Skin of body (tissue), 3 donors: ENCODE data around the gene C2. TPM values are rescaled to one million over a fixed set of nuclear protein-coding genes. Genes with fewer than 3 reads are reported as not detected.
"Not testable (repeated sequence)": the region's sequence is repeated elsewhere in the genome, so short reads cannot be mapped to it uniquely, and the experiment has no call there.

Experiments used
- DNase-seq: peaks from one replicate; lab custom pipeline; 2025; lab: John Stamatoyannopoulos, UW
- small RNA-seq: library from RNA; depleted of rRNA; stranded (forward); fragments of <200 nt; gene quantifications from one replicate; pipeline ENCODE3, GENCODE V24; 2014; ENCODE audit warnings: low replicate concordance
- total RNA-seq: library from RNA; depleted of rRNA; stranded (reverse); fragments of >200 nt; gene quantifications from one replicate; pipeline ENCODE4 v1.2.3, GENCODE V29; 2014

C2 gene
- total RNA-seq, 1 donor from 2014 or later: 4.9 TPM

DNA sequence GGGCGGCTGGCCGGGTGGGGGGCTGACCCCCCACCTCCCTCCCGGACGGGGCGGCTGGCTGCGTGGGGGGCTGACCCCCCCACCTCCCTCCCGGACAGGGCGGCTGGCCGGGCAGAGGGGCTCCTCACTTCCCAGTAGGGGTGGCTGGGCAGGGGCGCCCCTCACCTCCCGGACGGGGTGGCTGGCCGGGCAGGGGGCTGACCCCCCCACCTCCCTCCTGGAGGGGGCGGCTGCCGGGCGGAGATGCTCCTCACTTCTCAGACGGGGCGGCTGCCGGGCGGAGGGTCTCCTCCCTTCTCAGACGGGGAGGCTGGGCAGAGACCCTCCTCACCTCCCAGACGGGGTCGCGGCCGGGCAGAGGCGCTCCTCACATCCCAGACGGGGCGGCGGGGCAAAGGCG lies 48.5 kb downstream of the C2 start:
- not testable (repeated sequence) for DNase-seq

DNA sequence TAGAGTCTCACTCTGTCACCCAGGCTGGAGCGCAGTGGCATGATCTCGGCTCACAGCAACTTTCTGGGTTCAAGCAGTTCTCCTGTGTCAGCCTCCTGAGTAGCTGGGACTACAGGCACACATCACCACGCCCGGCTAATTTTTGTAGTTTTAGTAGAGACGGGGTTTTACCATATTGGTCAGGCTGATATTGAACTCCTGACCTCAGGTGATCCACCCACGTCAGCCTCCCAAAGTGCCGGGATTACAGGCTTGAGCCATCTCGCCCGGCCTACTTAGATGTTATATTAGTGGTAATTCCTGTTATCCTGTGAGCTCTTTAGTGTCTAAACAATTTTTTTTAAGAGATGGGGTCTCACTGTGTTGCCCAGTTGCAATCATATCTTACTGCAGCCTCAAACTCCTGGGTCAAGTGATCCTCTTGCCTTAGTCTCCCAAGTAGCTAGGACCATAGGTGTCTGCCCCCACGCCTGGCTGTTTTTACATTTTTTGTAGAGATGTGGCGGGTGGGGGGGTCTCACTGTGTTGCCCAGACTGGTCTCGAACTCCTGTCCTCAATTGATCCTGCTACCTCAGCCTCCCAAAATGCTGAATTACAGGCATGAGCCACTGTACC lies 50.4 kb downstream of the C2 start:
- DNase-seq: no peak

DNA sequence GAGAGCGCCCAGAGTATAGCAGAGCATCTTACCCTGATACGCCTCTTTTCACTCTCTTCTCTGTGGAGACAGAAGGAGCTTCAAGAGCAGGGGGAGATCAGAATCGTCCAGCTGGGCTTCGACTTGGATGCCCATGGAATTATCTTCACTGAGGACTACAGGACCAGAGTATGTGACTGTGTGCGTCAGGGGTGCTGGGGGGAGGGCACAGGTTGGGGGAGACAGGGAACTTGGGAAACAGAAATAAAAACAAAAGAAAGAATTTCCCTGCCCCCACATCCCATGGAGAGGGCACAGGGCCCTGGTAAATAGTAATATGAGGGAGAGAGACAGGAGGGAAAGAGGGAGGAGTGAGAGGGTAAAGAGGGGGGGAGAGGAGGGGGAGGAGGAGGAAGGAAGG lies 51.3 kb downstream of the C2 start:
- no peak for DNase-seq

DNA sequence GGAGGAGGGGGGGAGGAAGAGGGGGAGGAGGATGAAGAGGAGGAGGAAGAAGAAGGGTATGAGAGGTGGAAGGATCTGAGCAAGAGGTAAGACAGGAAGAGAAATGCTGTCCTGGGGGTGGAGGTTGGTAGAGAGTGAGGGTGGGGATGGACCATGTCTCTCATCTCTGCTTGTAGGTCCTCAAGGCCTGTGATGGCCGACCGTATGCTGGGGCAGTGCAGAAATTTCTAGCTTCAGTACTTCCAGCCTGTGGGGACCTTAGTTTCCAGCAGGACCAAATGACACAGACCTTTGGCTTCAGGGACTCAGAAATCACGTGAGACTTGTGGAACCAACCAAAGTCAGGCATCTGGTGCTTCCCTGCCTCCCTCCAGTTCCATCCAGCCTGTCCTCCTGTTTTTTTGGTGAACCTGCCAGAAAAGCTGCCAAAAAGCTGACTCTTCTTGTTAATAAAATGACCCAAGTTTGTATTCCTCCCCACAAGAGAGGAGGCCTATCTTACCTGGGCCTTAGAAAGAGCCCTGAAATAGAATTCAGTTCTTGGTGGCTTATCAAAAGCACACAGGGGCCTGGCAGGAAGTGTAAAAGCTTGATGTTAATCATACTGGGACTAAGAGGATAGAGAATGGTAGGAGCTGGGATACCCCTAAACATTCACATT lies 51.9 kb downstream of the C2 start:
- no peak for DNase-seq

DNA sequence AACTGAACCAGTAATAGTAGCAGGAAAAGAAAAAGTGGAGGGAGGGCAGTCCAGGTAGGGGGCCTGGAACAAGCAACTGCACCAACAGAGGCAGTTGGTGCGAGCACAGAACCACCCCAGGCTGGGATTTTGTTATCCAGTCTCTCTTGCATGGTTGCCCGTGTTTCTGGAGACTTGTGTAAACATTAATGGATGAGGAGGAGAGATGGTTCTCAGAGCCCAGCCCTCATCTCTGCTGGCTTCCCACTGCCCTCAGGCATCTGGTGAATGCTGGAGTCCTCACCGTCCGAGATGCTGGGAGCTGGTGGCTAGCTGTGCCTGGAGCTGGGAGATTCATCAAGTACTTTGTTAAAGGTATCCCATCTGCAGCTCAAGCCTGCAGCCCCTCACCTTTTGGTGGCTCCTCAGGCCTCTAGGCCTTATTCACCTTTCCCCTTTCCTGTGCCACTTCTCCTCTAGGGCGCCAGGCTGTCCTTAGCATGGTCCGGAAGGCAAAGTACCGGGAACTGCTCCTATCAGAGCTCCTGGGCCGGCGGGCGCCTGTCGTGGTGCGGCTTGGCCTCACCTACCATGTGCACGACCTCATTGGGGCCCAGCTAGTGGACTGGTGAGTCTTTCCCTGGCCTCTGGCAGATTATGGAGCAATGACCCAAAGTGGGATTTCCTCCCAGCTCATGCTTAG lies 52.8 kb downstream of the C2 start:
- DNase-seq: not testable (repeated sequence)

DNA sequence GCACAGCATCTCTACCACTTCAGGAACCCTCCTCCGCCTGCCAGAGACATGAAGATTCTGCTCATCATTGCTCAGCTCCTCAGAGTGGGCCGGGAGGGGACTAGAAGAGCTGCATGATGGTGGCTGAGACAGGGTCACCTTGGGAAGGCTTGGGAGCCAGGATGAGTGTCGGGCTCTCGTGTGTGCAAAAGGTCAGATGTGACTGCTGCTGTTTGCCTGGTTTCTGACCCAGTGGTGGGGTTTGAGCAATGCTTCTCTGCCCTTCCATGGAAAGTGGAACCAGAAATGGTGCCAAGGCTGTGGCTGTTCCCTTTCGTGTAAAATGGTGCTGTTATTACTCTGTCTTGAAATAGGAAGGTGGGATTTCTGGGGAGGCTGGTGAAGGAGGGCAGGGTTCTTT lies 53.5 kb downstream of the C2 start:
- DNase-seq: not testable (repeated sequence)

DNA sequence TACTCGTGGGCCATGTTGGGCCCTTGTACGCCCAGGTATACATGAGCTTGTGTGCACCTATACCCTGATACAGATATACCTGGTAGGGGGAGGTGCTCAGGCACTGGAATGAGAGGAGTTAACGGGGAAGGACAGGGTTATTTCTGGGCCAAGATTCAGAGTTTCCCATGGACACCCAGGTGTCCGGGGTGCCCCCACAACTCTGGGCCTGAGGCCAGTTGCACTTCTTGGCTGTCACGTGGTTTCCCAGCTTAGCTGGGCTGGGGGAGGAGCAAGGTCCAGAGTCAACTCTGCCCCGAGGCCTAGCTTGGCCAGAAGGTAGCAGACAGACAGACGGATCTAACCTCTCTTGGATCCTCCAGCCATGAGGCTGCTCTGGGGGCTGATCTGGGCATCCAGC lies 54.2 kb downstream of the C2 start, which contains the start of gene C4A:
TSS of gene C4A (plus strand) at position 314 of the 400 bp plus-strand sequence. CDS start at position 365, 51 bp downstream.
- not testable (repeated sequence) for DNase-seq

DNA sequence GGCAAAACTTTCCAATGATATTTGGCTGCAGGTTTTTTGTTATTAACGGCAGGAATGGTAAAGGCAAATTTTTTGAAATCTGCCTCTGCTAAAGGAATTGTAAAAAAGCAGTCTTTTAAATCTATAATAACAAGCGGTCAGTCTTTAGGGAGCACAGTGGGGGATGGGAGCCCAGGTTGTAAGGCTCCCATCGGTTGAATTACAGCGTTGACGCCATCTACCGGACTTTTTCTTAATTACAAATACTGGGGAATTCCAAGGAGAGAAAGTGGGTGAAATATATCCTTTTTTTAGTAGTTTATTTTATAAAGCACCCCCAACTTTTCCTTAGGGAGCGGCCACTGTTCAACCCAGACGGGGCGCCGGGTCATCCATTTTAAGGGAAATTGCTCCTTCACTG lies 61.8 kb downstream of the C2 start:
- DNase-seq: not testable (repeated sequence)

DNA sequence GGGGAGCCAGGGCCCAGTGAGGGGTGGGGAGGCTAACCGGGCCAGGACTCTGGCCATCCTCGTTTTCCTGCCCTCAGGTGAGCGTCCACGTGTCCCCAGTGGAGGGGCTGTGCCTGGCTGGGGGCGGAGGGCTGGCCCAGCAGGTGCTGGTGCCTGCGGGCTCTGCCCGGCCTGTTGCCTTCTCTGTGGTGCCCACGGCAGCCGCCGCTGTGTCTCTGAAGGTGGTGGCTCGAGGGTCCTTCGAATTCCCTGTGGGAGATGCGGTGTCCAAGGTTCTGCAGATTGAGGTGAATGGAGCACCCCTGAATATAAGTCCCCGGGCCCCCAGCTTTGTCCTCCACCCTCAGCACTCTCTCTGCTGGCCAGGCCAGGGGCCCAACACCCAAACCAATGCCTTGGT lies 66.9 kb downstream of the C2 start:
- DNase-seq: not testable (repeated sequence)

Small RNA genes lying within 50 kb of the gene (small RNA-seq; reads per million reads assigned to genes)
- gene AL645922.1: not detected

Other genes starting within 250 kb of the C2 start
- gene LY6G5C, start 246.7 kb upstream of the C2 start, total RNA-seq: not detected
- gene ABHD16A, start 224.4 kb upstream of the C2 start, total RNA-seq: 36.0 TPM
- gene LY6G6F, start 220.9 kb upstream of the C2 start, total RNA-seq: not detected
- 10.3 TPM for gene LY6G6D, start 212.4 kb upstream of the C2 start, total RNA-seq
- 20.4 TPM for gene LY6G6C, start 206.0 kb upstream of the C2 start, total RNA-seq
- 0.59 TPM for gene MPIG6B, start 204.3 kb upstream of the C2 start, total RNA-seq
- 62.2 TPM for gene DDAH2, start 198.4 kb upstream of the C2 start, total RNA-seq
- gene CLIC1, start 191.2 kb upstream of the C2 start, total RNA-seq: 185 TPM
- 9.1 TPM for gene MSH5, start 187.7 kb upstream of the C2 start, total RNA-seq
- gene SAPCD1, start 165.1 kb upstream of the C2 start, total RNA-seq: 3.9 TPM
- gene VWA7, start 150.4 kb upstream of the C2 start, total RNA-seq: 0.99 TPM
- gene VARS1, start 132.0 kb upstream of the C2 start, total RNA-seq: 29.1 TPM
- gene LSM2, start 120.8 kb upstream of the C2 start, total RNA-seq: 21.0 TPM
- 1.8 TPM for gene HSPA1L, start 112.4 kb upstream of the C2 start, total RNA-seq
- gene HSPA1A, start 112.2 kb upstream of the C2 start, total RNA-seq: 213 TPM
- gene HSPA1B, start 100.0 kb upstream of the C2 start, total RNA-seq: 286 TPM
- gene NEU1, start 64.9 kb upstream of the C2 start, total RNA-seq: 19.0 TPM
- 0.10 TPM for gene SLC44A4, start 48.7 kb upstream of the C2 start, total RNA-seq
- 25.6 TPM for gene EHMT2, start 30.0 kb upstream of the C2 start, total RNA-seq
- gene ZBTB12, start 25.6 kb upstream of the C2 start, total RNA-seq: 3.9 TPM
- gene CFB, start 18.4 kb downstream of the C2 start, total RNA-seq: 2.2 TPM
- gene NELFE, start 31.3 kb downstream of the C2 start, total RNA-seq: 46.1 TPM
- gene SKIC2, start 31.5 kb downstream of the C2 start, total RNA-seq: 23.3 TPM
- 5.8 TPM for gene DXO, start 44.4 kb downstream of the C2 start, total RNA-seq
- gene C4A, start 54.3 kb downstream of the C2 start, total RNA-seq: 5.8 TPM
- 4.2 TPM for gene C4B, start 87.1 kb downstream of the C2 start, total RNA-seq
- gene CYP21A2, start 110.7 kb downstream of the C2 start, total RNA-seq: not detected
- 64.4 TPM for gene TNXB, start 181.6 kb downstream of the C2 start, total RNA-seq
- gene ATF6B, start 200.5 kb downstream of the C2 start, total RNA-seq: 23.1 TPM
- gene FKBPL, start 202.6 kb downstream of the C2 start, total RNA-seq: 5.0 TPM
- 0.20 TPM for gene PRRT1, start 224.2 kb downstream of the C2 start, total RNA-seq
- gene PPT2, start 226.4 kb downstream of the C2 start, total RNA-seq: 124 TPM
- gene EGFL8, start 236.9 kb downstream of the C2 start, total RNA-seq: 17.2 TPM
- 13.6 TPM for gene AGPAT1, start 248.4 kb downstream of the C2 start, total RNA-seq